Left lobe of liver (tissue), 2 donors: ENCODE data around the gene ARHGEF16. TPM values are rescaled to one million over a fixed set of nuclear protein-coding genes. Genes with fewer than 3 reads are reported as not detected.

Experiments used
- ATAC-seq: fragments of 200-7000 bp; cut with Tn5 transposase; one replicate; pipeline ENCODE4 v1.9.1; 2020; ENCODE audit warnings: mild to moderate bottlenecking, moderate library complexity
- DNase-seq: peaks from one replicate; pipeline ENCODE4 v3.0.0-alpha.2; 2020; ENCODE audit warnings: low spot score
- total RNA-seq: library from RNA; stranded (reverse); gene quantifications from one replicate; pipeline ENCODE4 v1.2.1, GENCODE V29; 2021
- donor health status: DM: no; HTN: no; CAD: no; lungs with moderate emphysema.
- donor health status: DM: no; HTN: yes; CAD: no.

ARHGEF16 gene
- total RNA-seq, 1 donor from 2014 or later = 8.1 TPM

DNA sequence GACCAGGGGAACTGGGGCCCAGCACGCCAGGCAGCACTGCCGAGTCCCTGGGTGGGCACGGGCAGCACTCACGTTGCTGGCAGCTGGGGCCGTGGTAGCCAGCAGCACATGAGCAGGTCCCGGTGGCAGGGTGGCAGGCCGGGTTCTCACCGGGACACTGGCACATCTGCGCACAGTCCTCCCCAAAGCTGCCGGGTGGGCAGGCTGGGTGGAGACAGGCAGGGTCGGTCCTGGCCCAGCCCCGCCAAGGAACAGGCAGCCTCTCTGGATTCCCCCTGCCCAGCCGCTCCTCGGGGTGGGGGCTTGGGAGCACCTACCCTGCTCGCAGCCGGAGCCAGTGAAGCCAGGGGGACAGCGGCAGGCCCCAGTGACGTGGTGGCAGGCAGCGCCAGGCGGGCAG lies 42.5 kb downstream of the ARHGEF16 start:
- DNase-seq = no peak

DNA sequence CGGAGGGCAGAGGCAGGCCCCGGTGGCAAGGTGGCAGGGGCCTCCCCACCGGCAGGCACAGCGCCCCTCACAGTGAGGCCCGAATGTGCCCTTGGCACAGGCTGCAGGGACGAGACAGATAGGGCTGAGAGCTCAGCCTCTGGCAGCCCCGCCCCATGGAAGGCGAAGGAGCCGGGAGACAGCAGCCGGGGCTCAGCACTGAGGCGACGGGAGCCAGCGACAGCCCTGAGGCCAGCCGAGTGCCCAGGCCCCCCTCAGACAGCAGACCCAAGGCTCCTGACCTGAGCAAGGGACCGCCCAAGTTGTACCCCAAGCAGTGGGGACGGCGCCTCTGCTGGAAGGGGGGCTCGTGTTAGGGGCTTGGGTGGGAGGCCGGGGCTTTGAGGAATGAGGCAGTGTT lies 43.1 kb downstream of the ARHGEF16 start:
- no peak for ATAC-seq
- no peak for DNase-seq

More for the DNA sequence above, 42.5 kb downstream of the ARHGEF16 start:
- ATAC-seq = no peak

DNA sequence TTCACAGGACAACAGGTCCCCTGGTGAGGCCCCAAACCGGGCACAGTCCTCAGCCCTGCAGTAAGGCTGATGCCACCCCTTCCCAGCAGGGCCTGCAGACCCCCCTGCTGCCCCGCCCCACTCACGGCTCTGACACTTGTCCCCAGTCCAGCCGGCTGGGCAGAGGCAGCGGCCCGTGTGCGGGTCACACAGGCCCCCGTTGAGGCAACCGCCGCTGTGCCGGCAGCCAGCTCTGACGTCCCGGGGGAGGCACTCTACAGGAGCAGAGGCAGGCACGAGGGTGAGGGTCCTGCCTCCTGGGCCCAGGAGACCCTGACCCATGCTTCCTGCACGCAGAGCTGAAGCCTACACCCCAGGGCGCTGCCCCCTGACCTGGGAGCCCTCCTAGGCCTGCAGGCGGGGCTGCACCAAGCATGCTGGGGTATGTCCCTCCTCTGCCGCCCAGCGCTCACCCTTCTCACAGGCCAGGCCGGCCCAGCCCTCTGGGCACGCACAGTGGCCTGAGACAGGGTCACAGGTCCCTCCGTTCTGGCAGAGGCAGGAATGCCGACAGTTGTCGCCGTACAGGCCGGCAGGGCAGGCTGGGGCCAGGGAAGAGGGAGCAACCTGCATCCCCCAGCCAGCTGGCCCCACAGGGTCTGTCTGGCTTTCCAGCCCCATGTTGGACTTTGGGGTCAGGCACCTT lies 43.9 kb downstream of the ARHGEF16 start:
- DNase-seq = no peak
- no peak for ATAC-seq

DNA sequence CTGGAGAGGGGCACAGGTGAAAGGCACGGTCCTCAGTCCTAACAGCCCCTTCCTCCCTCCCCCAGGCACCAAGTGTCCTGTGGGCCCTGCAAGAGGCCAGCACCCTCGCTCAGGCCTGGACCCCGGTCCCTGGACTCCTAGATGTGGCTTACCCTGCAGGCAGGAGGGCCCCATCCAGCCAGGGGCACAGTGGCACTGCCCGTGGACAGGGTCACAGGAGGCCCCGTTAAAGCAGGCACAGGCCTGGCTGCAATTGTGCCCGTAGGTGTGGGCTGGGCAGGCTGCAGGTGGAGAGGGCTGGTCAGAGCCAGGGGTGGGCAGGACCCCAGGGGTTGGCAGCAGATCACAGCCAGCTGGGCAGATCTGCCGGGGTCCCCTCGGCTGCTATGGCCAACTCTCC lies 44.5 kb downstream of the ARHGEF16 start:
- DNase-seq (no peak), ATAC-seq (no peak)

DNA sequence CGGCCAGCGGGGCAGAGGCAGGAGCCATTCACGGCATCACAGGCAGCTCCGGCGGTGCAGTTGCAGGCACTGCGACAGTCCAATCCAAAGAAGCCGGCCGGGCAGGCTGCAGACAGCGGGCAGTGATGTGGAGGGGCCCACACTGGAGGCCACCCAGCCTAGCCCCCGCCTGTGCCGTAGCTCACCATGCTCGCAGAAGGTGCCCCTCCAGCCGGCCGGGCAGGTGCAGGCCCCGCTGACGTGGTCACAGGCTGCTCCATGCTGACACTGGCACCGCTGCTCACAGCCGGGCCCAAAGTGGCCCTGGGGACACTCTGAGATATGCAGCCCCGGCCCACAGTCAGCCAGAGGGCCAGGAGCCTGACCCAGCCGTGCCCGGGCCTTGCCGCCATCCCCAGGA lies 45.1 kb downstream of the ARHGEF16 start:
- ATAC-seq (no peak), DNase-seq (no peak)

DNA sequence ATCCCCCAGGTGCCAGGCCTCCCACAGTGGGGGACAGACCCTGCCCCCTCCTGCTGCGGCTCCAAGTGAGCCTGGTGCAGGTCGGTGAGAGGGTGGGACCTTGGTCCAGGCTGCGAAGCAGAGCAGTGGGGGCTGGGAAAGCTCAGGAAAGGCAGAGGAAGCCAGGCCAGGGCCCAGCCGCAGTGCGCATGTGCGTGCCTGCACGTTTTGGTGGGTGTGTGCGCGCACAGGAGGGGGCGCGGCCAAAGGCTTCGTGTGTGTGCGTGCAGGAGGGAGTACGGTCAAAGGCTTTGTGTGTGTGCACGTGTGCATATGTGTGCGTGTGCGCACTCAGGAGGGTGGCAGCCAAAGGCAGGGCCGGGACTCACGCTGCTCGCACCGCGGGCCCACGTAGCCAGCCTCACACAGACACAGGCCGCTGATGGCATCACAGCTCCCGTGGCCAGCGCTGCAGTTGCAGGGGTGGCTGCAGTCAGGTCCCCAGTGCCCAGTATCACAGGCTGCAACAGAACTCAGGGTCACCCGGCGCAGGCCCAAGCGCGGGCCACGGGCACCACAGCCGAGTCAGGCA lies 45.9 kb downstream of the ARHGEF16 start:
- no peak for ATAC-seq
- DNase-seq = no peak

DNA sequence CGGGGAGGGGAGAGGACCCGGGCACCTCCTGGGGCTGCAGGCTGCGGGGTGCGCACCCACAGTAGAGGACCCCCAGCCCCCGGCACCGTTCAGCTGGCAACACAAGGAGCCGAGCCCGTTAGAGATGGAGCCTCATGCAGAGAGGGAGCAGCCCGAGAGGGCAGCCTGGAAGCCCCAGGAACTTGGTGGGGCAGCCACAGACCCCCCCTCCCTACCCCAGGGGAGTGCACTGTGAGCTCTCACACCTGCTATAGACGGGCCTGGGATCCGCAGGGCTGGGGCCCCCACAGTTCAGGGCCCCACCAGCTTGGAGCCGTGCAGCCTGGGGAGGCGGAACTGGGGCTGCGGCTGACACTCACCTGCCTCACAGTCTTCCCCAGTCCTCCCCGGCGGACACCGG lies 47.0 kb downstream of the ARHGEF16 start:
- DNase-seq (no peak), ATAC-seq (no peak)

DNA sequence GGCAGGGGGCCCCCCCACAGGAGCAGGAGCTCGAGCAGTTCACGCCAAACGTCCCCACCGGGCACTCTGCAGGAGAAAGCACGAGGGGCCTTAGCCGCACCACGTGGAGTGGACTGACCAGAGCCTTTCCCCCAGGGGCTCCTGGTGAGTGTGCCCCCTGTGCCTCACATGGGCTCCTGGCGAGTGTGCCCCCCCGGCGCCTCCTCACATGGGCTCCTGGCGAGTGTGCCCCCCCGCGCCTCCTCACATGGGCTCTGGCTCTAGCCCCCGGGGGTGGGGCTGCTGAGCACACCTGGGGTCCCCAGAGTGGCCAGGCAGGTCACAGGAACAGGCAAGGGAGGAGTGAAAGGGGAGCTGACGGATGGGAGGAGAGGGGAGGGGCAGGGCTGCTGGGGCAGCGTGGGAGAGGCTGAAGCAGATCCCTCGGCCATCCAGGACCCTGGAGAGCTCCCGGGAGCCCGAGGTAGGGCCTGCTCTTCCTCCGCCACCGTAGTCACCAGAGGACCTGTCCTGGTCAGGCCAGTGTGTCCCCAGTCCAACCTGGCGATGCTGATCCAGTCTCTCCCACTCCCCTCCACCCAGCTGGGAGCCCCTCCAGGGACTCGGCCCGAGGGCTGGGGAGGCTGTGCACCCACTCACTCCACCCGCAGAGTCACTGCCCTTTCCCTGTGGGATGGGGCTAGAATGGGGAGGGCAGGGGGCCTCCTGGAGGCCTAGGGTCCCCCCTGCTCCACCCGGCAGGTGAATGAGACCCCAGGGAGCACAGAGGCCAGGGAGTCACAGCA lies 47.6 kb downstream of the ARHGEF16 start:
- peak; percentile 81 for ATAC-seq
- peak; percentile 78 for DNase-seq

DNA sequence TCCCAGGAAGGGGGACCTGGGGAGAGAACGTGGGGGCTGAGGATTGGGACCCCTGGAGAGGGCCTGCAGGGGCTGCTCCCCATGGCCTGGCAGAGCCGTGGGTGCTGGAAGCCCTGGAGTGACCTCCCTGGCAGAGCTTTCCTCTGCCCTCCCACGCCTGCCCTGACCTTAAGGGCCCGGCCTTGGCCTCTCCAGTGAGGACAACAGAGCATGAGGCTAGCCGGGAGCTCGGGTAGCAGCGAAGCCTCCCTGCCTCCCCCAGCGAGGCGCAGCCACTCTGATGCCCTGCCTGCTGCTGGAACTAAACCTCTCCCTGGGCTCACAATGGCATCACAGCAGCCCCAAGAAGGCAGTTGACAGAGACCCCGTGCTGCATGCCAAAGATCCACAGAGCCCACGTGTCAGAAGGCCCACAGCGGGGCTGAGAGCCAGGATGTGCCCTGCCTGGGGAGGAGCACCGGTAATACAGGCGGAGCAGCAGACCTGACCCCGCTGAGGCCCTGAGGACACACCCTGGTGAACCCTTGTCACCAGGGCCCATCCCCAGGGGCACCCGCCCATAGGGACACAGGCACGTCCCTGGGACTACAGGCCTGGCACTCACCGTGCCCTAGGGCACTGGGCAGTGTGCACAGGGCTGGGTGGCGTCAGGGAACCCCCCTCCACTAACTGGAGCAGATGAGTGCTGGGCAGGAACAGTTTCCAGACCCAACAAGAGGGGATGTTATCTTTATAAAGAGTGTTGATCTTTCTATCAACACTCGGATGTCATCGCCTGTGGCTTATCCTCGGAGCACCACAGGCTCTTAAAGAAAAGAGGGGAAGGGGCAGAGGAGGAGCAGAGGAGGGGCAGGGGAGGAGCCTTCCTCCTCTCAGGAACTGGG lies 48.4 kb downstream of the ARHGEF16 start:
- no peak for DNase-seq
- ATAC-seq = peak; percentile 29

DNA sequence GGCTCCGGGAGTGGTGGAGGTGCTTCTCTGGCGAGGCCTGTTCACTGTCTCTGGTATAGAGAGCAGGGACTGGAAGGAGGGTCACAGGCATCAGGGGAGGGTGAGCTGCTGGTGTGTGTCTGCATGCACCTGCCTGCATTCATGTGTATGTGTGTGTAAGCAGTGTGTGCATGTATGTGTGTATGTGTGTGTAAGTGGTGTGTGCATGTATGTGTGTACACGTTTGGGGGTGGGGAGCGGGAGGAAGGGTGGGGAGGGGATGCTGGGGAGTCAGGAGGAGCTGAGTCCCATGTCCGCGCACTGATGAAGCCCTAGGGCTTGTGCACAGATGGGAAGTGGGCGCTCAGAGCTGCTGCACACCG lies 49.0 kb downstream of the ARHGEF16 start:
- DNase-seq (no peak), ATAC-seq (no peak)

DNA sequence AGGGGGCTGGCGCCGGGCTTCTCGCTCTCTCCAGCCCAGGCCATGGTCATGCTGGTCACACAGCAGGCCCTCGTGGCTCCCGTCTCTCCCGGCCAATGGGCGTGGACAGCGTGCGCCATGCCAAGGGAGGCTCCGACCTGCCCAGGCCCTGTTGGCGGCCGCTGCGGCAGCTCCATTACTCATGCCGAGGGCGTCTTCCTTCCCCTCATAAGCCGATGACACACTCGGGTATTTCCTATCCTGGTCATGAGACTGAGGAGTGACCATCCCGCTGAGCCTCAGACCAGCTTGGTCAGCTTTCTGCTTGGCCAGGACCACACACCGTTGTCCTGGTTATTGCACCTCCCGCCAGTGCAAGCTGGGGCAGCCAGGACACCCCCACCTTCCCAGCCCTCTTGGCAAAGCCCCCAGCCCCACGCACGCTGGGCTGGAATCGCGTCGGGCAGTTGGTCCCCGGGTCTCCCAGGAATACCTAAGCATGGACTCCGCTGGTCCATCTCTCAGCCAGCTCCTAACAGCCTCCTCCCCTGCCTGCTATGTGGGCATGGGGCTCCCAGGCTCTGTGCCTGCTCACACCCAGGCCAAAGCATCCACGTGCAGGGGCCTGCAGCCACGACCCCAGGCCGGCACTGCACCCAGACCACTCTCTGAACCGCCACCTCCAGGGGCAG lies 49.8 kb downstream of the ARHGEF16 start:
- DNase-seq (no peak), ATAC-seq (peak; percentile 10)

DNA sequence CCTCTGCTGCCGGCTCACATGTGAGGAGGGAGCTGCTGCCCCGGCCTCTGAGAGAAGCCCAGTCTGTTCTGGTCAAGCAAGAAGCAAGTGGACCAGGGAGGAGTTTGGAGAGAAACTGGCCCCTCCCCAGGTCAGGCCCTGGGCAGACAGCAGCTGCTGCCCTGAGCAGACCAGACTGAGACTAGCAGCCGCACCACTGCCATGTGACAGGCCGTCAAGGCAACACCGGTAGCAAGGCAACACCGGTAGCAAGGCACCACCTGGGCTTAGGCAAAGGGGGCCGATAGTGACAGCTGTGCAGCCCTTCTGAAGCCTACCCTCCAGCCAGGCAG lies 50.3 kb downstream of the ARHGEF16 start:
- no peak for ATAC-seq
- DNase-seq = no peak

DNA sequence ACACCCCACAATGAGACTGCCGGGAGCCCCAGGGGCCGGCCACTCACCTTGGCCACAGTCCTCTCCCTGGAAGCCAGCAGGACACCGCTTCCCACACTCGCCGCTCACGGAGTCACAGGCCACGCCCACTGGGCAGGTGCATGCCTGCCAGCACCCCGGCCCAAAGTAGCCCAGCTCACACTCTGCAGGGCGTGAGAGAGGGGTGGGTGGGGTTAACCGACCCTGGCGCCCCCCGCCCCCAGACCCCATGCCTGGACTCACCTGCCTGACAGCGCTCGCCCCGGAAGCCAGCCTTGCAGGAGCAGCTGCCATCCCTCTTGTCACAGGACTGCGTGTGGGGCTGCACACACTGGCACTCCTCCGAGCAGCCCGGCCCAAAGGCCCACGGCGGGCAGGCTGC lies 50.7 kb downstream of the ARHGEF16 start:
- DNase-seq = no peak
- ATAC-seq = no peak

DNA sequence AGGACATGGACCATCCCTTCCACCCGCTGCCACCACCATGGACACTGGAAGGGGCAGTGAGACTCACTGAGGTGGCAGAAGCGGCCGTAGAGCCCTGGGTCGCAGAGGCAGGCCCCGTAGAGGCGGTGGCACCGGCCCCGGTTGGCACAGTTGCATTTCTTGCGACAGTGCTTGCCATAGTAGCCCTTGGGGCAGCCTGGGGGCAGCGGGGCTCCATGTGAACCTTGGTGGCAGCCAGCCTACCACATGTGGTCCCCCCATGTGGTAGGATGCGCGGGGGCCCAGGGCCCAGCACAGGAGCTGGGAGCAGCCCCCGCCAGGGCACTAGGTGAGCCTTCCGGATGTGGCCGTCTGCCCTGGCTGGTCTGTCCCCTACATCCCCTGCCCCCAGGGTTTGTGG lies 51.6 kb downstream of the ARHGEF16 start:
- no peak for DNase-seq
- no peak for ATAC-seq

DNA sequence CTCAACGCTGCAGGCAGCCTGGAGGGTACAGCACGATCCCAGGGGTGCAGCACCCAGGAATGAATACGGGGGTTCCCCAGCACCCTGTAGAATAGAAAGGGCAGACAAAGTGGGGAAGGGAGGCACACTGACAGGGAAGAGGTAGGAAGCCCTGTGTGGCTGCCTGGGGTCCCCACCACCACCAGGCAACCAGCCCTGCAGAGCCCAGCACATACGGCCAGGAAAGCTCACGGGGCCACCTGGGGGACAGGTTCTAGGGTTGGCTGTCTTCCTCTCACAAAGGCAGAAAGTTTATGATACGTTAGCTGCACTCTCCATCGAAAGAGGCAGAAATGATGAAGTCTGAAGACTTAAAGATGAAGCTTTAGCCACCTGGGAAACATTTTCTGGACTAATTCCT lies 52.5 kb downstream of the ARHGEF16 start:
- ATAC-seq = no peak

DNA sequence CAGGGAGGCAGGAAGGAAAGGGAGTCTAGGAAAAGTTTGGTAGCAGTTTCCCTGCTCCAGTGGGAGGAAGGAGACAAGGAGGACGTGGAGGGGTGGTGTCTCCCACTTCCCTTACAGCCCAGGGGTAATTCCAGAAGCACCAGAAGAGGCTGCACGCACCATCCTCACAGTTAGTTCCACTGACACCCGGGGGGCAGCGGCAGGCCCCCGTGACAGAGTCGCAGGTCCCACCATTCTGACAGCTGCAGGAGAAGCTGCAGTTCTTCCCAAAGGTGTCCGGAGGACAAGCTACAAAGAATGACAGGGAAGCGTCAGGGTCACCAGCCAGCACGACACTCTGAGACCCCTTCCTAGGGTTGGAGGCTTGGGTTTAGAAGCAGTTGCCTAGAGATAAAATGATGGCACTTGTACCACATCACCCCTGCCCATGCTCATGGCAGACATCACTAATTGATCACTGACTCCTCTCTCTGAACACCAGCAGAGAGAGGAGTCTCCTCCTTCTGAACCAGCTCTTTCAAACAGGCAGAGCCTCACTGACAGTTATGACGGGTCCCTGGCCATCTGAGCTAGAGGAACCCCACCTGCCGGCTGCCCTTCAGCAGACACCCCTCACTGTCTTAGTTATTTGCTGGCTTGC lies 53.3 kb downstream of the ARHGEF16 start:
- no peak for ATAC-seq
- no peak for DNase-seq

More for the DNA sequence above, 52.5 kb downstream of the ARHGEF16 start:
- DNase-seq = no peak

DNA sequence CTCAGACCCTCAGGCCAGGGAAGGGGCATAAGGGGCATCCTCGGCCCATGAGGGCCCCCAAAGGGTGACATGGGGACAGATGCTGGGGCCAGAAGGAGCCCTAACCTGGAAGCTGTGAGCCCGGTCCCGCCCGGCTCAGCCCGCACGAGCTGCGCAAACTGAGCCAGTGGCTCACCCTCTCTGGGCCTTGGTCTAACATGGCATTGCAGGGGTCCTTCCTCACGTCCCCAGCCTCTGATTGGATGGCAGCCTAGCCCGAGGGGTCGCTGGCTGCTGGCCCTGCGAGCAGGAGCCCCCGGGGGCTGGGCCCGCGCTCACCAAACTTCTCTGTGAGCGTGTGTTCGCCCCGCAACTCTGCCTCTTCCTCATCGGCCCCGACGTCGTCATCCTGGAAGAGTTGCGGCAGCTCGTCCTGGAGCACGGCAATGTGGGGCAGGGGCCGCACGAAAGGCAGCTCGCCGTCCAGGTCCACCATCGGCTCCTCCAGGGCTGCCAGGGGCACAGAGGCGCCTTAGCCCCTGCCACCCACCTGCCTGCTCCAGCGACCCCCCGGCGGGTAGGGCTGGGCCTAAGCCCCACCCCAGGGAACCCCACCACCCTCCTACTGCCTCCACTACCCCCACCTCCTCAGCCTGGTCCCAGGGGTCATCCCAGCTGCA lies 54.4 kb downstream of the ARHGEF16 start:
- no peak for DNase-seq
- ATAC-seq = no peak

DNA sequence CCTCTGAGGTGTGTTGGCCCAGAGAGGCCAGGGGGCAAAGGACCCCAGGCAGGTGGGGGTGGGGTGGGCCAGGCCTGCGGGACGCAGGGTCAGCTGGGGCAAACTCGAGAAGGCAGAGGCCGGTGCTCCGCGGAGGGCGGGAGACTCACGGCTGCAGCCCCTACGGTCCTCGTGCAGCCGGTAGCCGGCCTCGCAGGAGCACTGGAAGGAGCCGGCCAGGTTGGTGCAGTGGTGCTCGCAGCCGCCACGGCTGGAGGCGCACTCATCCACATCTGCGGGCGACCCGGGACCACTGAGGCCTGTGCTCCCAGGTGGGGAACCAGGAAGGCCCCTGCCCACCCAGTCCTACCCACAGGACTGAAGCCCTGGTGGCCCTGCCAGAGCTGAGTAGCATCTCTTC lies 55.3 kb downstream of the ARHGEF16 start:
- ATAC-seq = no peak
- DNase-seq = no peak

DNA sequence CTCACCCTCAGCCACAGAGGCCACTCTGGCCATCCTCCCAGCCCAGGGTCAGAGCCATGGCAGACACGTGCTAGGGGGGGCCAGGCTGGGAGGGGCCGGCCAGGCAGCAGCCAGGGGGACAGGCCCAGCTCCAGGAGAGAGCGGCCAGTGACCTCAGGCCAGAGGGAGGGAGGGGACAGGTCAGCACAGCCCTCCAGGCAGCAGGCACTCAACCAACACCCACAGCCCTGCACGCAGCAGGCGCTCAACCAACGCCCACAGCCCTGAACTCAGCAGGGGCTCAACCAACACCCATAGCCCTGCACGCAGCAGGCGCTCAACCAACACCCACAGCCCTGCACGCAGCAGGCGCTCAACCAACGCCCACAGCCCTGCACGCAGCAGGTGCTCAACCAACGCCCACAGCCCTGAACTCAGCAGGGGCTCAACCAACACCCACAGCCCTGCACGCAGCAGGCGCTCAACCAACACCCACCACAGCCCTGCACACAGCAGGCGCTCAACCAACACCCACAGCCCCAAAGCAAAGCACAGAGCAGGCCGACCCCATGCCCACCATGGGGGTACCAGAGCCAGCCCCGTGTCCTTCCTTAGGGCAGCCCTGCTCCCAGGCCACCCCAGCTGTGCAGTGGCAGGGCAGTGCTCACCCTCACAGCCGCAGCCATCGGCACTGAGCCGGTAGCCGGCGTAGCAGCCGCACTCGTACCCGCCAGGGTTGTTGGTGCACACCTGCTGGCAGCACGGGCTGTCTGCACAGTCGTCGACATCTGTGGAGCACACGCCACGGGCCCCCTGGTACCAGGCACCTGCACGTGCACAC lies 55.9 kb downstream of the ARHGEF16 start:
- no peak for DNase-seq
- no peak for ATAC-seq
